ENCODE measurements around the gene SEMG1. TPM values are rescaled to one million over a fixed set of nuclear protein-coding genes. Genes with fewer than 3 reads are reported as not detected.

SEMG1 gene
- total and polyA plus RNA-seq, 2 of the 8 experiments (the other 6 are each of a cell fraction or from before 2014, with no cell fraction given) = 3.0 to 5.8 TPM

DNA sequence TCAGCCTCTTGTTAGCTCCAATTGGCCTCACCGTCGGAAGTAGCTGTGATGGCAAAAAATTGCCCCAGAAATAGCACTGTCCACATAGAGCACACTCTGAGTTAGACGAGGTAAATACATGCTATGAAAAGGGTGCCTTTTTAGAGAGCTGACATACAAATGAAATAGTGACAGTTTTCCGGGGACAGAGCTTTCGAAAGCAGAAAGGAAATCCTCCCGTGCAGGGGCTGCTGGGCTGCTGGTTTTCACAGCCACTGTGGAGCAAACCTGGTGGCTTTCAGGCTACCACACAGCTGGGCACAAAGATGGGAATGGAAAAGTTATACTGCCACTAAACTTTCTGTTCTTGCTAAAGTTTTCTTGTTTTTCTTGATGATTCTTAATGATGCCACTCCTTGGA is 39.3 kb downstream of the SEMG1 start (continued):
- TF ChIP-seq, protein P1, sequence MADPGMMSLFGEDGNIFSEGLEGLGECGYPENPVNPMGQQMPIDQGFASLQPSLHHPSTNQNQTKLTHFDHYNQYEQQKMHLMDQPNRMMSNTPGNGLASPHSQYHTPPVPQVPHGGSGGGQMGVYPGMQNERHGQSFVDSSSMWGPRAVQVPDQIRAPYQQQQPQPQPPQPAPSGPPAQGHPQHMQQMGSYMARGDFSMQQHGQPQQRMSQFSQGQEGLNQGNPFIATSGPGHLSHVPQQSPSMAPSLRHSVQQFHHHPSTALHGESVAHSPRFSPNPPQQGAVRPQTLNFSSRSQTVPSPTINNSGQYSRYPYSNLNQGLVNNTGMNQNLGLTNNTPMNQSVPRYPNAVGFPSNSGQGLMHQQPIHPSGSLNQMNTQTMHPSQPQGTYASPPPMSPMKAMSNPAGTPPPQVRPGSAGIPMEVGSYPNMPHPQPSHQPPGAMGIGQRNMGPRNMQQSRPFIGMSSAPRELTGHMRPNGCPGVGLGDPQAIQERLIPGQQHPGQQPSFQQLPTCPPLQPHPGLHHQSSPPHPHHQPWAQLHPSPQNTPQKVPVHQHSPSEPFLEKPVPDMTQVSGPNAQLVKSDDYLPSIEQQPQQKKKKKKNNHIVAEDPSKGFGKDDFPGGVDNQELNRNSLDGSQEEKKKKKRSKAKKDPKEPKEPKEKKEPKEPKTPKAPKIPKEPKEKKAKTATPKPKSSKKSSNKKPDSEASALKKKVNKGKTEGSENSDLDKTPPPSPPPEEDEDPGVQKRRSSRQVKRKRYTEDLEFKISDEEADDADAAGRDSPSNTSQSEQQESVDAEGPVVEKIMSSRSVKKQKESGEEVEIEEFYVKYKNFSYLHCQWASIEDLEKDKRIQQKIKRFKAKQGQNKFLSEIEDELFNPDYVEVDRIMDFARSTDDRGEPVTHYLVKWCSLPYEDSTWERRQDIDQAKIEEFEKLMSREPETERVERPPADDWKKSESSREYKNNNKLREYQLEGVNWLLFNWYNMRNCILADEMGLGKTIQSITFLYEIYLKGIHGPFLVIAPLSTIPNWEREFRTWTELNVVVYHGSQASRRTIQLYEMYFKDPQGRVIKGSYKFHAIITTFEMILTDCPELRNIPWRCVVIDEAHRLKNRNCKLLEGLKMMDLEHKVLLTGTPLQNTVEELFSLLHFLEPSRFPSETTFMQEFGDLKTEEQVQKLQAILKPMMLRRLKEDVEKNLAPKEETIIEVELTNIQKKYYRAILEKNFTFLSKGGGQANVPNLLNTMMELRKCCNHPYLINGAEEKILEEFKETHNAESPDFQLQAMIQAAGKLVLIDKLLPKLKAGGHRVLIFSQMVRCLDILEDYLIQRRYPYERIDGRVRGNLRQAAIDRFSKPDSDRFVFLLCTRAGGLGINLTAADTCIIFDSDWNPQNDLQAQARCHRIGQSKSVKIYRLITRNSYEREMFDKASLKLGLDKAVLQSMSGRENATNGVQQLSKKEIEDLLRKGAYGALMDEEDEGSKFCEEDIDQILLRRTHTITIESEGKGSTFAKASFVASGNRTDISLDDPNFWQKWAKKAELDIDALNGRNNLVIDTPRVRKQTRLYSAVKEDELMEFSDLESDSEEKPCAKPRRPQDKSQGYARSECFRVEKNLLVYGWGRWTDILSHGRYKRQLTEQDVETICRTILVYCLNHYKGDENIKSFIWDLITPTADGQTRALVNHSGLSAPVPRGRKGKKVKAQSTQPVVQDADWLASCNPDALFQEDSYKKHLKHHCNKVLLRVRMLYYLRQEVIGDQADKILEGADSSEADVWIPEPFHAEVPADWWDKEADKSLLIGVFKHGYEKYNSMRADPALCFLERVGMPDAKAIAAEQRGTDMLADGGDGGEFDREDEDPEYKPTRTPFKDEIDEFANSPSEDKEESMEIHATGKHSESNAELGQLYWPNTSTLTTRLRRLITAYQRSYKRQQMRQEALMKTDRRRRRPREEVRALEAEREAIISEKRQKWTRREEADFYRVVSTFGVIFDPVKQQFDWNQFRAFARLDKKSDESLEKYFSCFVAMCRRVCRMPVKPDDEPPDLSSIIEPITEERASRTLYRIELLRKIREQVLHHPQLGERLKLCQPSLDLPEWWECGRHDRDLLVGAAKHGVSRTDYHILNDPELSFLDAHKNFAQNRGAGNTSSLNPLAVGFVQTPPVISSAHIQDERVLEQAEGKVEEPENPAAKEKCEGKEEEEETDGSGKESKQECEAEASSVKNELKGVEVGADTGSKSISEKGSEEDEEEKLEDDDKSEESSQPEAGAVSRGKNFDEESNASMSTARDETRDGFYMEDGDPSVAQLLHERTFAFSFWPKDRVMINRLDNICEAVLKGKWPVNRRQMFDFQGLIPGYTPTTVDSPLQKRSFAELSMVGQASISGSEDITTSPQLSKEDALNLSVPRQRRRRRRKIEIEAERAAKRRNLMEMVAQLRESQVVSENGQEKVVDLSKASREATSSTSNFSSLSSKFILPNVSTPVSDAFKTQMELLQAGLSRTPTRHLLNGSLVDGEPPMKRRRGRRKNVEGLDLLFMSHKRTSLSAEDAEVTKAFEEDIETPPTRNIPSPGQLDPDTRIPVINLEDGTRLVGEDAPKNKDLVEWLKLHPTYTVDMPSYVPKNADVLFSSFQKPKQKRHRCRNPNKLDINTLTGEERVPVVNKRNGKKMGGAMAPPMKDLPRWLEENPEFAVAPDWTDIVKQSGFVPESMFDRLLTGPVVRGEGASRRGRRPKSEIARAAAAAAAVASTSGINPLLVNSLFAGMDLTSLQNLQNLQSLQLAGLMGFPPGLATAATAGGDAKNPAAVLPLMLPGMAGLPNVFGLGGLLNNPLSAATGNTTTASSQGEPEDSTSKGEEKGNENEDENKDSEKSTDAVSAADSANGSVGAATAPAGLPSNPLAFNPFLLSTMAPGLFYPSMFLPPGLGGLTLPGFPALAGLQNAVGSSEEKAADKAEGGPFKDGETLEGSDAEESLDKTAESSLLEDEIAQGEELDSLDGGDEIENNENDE (IDR thresholded peaks at IDR 0.05; ENCODE audit: insufficient replicate concordance, low read length) = no peak

Data from H1 (cell line).